Astrocyte of the hippocampus (primary cell): ENCODE measurements around the gene HSF2.
A peak's percentile ranks its signal among the peaks of the same experiment; 100 is the strongest.

ENCODE experiments used
- DNase-seq: peaks from one replicate; pipeline ENCODE4 v3.0.0; 2011; ENCODE audit warnings: low read depth, low spot score

Gene HSF2

DNA sequence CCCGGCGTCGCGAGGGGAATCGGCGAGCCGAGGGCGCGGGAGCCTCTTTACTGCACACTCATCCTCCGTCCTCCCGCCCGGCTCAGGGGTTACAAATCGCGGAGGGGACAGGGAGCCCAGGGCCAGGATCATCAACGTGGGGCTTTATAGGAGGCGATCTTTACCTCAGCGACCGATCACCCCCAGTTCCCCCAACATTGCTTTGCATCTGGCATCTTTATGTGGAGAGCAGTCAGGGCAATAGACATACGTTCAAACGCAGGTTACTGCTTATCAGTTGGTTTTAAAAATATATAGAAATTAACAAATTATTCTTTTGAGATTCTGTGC lies 634 bp downstream of the HSF2 start:
- DNase-seq: no peak

DNA sequence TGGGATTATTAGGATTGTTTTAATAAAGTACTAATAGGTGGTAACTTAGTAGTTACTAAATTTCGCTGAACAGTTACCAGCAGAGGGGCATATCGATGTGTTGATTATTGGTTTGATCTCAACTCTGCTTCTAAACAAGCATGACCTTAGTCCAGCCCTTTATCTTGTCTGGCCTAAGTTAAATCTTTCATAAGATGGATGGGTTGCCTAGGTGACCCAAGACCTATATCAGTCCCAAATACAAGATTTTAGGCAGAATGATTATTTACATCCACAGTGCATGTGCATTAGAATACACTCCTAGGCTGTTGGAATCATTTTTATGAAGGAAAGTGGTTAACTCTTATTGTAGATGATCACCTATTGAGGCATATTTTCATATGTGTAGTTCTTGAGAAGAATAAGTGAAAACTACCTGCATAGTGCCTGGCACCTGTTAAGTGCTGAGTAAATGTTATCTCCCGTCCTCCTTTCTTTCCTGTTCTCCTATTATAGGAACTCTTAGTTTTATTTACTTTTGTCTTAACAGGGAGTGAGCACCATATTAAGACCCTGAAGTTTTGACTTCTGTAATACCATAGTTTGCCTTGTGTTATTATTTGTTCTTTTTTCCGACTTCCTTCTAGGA lies 1.1 kb downstream of the HSF2 start:
- peak; percentile 3 for DNase-seq

DNA sequence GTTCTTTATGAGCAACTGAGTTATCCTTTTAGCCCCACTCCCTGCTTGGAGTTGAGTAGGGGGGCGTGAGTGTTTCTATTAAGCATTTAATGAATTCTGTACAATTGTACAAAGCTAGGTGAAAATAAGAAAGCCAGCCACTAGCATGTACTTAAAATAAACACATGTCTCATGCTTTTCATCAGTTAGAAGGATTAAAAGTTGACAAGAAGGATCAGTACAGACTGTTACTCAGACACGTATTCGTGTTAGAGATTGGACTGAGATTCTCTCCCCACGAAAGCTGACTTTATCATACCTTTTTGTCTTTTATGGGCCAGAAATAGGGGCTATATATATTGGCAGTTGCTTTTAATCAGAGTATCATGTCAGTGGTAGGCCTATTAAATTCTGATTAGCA lies 1.7 kb downstream of the HSF2 start:
- peak; percentile 2 for DNase-seq

DNA sequence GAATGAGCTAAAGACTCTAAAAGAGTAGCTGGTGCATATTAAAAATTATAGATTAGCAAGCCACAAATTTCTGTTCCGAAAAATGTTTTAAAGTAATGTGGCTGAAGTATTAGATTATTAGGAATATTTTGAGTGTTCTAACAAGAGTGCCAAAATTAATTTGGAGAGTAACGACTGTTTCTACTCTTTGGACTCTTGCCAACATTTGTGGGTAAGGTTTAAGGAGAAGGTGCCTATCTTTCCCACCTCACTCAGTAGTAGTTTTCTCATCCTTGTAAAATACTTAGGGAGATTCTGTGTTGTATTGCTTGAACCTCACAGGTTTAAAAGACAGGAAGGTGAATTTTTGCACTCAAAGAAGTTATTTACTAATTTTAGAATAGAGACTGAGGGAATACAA lies 5.0 kb downstream of the HSF2 start:
- DNase-seq: no peak

DNA sequence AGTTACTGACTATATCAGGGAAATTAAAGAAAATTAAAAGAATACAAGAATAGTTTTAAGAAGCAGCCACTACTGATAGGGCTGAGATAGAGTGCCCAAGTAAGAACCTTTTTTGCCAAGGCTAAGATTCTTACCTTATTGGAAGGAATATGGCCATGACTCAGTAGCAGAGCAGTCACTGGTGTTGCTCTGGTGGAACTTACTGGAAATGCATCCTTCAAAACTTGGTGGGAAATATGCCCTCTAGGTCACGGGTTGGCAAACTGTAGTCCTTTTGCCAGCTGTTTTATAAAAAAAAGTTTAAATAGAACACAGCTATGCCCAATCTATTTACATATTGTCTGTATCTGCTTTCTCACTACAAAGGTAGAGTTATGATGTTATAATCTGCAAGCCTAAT lies 6.0 kb downstream of the HSF2 start:
- DNase-seq: peak; percentile 16

DNA sequence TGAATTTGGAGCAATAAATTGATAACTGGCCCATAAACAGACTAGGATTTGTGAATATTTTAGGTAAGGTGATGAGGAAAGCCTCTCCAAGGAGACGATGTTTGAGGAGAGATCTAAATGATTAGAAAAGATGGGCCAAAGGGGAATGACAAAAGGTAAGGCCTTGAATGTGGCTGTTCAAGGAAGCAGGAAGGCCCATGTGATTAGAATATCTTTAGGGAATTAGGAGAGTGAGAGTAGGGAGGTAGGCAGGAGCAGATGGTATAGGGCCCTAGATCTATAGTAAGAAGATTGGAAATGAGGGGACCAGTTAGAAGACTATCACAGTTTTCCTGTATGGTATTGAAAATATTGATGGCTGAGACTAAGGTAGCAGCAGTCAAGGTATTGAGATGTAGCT lies 6.7 kb downstream of the HSF2 start:
- no peak for DNase-seq

DNA sequence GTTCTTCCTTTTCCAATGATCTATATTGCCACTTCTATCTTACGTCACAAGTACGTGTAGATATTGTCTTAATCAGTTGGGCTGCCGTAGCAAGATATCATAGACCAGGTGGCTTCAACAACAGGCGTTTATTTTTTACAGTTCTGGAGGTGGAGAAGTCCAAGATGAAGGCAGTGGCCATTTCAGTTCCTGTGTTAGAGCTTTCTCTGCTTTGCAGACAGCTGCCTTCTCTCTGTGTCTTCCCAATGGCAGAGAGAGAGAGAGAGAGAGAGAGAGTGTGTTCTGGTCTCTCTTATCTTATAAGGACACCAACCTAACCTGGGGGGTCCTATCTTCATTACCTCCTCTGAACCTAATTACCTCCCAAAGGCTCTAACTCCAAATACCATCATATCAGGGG lies 8.3 kb downstream of the HSF2 start:
- no peak for DNase-seq

DNA sequence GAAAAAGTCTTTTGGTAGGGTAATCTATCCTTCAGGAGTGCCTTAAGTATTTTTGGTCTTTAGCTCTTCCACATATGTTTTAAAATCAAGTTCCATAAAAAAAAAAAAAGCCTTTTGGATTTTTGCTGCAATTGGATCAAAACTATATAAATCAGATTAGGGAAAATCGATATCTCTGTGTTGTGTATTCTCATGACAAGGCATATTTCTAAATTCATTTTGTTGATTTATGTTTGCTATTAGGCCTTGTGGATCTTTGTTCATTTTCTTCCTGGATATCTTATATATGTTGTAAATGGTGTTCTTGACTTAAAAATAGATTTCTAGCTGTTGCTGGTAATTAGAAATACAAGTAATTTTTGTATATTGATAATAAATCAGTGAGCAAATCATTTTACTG lies 8.8 kb downstream of the HSF2 start:
- no peak for DNase-seq

DNA sequence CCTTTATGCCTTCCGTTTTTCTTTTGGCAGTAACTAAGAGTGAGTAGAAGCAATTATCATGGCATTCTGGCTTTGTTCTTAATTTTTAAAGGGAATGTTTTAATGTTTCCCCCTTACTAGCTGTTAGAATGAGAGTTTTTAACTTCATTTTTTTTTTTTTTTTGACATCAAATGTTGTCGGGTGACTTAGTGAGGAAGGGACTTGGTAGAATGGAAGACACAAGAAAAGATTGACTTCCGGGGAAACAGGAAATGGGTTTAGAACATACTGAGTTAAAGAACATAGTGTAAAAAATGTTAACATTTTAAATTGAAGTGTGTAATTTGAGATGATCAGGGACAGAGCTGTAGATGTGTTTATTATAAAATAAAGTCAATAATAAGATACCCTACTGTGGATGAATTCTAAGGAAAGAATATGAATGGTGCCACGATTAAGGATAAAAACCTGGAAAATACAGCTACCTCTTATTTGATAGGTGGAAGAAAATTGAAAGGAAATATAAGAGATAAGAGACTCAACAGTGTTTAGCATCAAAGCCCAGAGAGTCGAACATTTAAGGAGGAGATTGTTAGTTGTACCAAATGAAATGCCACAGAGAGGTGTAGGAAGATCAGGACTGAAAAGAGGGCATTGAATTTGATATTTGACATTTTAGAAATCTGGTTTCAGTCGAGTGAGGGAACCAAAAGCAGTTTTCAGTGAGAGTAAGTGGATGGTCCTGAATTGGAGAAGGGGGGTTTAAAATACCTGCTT lies 9.4 kb downstream of the HSF2 start:
- no peak for DNase-seq

DNA sequence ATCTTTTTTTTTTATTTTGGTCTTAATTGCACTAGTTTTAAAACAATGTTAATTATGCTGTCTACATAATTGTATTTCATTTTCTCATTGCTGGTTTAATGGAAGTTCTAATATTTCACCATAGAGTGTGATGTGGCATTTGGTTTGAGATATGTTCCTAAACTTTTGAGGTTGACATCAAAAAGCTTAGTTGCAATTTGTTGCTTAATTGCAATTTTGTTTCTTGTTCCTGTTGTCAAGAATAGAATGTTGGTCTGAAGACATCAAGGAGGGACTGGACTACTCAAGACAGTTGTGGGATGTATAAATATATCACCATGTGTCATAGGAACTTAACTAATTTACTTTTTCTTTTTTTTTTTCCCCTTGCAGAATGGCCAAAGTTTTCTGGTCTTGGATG lies 12.5 kb downstream of the HSF2 start:
- DNase-seq: no peak

DNA sequence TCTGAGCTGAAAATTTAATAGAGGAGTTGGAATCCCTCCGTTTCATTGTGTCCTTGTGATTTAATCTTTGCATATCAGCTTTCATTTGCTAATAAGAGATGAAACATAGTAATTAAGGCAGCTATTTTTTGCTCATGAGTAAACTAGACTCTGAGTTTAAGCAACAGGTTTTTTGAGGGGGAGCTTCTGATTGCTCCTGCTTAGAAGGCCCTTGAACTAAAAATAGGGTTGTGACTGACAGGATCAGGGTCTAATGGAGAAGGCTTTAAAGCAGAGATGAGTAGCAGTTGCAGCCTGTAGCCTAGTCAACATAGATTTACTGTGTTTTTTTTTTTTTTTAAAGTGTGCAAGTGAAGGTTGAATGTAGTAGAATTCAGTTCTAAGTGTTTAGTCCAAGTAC lies 17.4 kb downstream of the HSF2 start:
- no peak for DNase-seq

DNA sequence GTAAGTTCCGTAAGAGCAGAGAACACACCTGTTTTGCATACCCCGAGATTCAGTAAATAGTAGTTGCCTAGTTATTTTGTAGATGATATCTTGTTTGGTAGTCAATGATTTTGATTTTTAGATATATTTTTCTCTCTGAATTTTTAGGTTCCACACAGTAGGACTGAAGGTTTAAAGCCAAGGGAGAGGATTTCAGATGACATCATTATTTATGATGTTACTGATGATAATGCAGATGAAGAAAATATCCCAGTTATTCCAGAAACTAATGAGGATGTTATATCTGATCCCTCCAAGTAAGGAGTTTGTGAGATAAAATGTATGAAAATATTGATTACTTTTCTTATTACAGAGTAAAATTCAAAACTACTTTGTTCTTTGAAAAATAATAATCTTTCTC lies 22.6 kb downstream of the HSF2 start:
- DNase-seq: no peak

DNA sequence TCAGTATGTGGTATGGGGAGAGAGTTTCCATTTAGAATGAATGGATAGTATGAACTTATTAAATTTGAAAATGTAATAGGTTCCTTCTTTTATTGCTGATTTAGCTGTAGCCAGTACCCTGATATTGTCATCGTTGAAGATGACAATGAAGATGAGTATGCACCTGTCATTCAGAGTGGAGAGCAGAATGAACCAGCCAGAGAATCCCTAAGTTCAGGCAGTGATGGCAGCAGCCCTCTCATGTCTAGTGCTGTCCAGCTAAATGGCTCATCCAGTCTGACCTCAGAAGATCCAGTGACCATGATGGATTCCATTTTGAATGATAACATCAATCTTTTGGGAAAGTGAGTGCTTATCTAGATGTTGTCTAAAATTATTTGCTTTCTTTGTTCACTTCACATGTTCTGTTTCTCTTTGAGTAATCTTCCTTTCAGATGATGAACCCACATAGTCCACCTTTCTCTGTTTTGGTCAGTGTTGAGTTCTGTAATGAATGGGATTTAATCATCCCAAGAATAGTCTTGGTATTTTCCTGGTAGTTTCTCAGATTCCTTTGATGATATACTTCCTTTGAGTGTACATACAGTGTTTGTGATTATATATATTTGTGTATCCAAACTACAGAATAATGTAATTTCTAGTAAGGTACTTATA lies 23.3 kb downstream of the HSF2 start:
- no peak for DNase-seq

DNA sequence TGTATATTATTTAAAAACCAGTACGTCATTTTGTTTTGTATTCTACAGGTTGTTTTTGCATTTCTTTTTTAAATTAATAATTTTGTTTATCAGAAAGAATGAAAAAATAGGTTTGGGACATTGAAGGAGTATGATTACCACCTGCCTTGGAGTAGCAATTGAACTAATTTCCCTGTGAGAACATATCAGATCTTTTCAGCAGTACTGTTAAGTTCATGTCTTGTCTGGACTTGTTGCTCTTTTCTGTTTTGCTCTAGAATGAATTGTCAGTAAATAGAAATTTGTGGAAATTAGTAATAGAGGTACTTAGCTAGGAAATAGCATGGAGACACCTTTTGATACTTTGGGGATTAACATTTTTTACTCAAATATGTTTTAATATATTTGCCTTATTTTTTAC lies 24.3 kb downstream of the HSF2 start:
- no peak for DNase-seq

DNA sequence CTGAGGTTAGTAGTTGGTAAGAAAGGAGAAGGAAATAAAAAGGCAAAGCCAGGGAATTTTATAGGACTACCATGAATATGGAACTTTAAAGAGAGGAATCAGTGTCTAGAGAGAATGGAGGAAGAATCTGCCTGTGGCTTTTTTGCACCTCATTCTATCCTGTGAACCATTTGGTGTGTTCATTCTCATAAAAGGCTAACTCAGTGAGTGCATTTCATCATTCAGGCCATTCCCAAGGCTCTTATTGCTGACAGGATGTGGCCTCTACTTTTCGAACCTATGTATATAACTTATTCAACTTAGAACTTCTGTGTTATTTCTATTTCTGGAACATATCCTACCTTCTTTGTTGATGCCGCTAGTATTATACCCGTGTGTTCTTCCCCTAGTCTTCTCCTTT lies 27.1 kb downstream of the HSF2 start:
- DNase-seq: no peak

DNA sequence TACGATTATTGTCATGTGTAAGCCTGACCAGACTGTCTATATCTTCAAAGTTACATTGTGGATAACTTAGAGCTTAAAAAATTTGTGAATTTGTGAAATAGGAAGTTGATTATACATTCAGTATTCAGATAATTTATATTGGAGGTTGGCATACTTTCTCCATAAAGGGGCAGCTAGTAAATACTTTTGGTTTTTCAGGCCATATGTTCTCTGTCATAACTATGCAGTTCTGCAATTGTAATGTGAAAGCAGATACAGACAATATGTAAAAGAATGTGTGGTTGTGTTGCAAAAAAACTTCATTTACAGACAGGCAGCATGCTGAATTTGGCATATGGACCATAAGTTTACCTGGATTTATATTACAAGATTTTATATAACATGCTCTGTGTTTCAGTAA lies 29.3 kb downstream of the HSF2 start:
- DNase-seq: no peak

DNA sequence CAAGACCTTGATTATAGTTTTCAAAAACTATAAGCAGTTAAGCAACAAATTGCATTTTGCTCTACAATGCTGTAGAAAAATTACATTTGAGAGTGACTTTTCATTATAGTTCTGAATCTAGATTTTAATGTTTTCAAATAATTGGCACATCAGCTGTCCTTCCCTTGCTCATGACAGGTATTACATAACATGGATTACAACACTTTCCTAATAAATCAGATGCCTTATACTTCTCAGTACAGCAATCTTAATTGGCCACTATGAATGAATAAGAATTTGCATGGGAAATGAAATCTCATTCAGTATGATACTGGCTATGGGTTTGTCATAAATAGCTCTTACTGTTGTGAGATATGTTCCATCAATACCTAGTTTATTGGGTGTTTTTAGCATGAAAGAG lies 29.9 kb downstream of the HSF2 start:
- DNase-seq: no peak

DNA sequence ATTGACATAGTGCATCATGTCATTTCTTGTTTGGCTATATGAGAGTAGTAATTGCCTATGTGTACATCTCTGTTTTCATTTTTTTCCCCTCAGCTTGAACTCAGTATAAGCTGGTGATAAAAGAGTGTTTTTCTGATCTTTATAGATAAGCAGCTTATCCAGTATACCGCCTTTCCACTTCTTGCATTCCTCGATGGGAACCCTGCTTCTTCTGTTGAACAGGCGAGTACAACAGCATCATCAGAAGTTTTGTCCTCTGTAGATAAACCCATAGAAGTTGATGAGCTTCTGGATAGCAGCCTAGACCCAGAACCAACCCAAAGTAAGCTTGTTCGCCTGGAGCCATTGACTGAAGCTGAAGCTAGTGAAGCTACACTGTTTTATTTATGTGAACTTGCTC lies 32.3 kb downstream of the HSF2 start:
- no peak for DNase-seq

DNA sequence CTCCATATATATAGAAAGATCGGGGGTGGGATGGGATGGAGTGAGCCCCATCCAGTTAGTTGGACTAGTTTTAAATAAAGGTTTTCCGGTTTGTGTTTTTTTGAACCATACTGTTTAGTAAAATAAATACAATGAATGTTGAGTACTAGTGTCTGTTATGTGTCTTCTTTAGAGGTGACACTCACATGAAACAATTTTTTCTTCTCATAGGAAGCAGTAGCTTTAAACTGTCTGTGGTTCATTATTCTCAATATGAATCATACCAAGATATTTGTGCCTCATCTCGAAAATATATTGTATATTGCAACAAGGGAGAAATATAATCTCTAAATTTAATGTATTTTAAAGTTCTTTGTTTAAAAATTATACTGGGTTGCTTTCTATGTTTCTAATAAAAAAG lies 33.4 kb downstream of the HSF2 start:
- DNase-seq: no peak

DNA sequence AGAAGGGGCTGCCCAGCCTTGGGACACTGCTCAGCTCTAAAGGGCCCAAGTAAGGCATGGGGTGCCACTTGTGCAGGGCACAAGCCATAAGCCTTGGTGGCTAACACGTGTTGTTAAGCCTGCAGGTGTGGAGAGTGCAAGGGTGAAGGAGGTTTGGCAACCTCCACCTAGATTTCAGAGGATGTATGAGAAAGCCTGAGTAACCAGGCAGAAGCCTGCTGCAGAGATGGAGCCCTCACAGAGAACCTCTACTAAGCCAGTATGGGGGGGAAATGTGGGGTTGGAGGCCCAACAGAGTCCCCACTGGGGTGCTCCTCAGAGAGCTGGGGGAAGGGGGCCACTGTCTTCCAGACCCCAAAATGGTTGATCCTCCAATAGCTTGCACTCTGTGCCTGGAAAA lies 39.5 kb downstream of the HSF2 start:
- DNase-seq: no peak

DNA sequence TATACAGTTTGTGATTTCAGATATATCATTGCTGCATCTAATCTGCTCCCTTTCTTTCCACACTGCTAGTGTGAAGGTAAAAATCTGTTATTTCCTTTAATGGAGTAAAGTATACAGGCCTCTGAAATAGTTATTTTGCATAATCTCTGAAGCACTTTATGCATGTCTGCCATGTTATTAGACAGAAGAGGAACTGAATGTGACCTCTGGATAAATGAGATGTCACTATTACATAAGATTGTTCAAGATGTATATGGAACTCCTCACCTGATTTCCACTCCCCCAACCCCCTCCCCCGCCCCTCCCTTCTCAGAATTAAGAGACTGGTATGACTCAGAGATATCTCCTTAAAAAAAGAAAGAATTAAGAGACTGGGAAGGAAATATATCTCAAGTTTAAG lies 45.8 kb downstream of the HSF2 start:
- no peak for DNase-seq

DNA sequence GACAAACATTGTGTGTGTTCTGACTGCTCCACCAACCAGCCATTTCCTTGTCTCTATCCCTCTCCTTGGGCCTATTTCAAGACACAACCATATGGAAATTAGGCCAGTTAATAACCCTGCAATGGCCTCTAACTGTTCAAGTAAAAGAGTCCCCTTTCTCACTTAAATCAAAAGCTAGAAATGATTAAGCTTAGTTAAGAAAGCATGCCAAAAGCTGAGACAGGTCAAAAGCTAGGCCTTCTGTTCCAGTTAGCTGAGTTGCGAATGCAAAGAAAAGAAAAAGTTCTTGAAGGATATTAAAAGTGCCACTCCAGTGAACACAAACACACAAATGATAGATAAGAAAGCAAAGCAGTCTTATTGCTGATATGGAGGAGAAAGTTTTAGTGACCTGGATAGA lies 49.6 kb downstream of the HSF2 start:
- no peak for DNase-seq

DNA sequence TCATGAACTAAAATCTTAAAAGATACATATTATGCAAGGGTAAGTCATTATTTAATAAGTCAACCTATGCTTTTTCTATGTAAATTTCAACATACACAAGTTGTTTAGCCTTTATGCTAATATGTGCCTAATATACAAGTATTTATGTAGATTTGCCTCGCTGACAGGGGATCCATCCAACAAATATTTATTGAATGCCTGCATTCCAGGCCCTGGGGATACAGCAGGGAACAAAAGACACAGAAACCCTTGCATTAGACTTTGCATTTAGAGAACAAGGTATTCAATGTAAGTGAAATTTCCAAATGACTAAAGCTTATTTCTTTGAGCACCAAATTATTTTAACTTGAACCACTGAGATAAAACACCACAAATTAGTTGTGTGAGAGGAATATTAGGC lies 53.1 kb downstream of the HSF2 start:
- DNase-seq: no peak
